SKM-1 treated with dmso at 0.1 percent for 144 hours (cell line): ENCODE data around the gene FXYD7.
"Not testable (repeated sequence)": the region's sequence is repeated elsewhere in the genome, so short reads cannot be mapped to it uniquely, and the experiment has no call there.

Experiments
- DNase-seq: peaks from one replicate; lab custom pipeline; 2025; ENCODE audit not compliant: unreplicated experiment; lab: John Stamatoyannopoulos, UW

FXYD7 gene

DNA sequence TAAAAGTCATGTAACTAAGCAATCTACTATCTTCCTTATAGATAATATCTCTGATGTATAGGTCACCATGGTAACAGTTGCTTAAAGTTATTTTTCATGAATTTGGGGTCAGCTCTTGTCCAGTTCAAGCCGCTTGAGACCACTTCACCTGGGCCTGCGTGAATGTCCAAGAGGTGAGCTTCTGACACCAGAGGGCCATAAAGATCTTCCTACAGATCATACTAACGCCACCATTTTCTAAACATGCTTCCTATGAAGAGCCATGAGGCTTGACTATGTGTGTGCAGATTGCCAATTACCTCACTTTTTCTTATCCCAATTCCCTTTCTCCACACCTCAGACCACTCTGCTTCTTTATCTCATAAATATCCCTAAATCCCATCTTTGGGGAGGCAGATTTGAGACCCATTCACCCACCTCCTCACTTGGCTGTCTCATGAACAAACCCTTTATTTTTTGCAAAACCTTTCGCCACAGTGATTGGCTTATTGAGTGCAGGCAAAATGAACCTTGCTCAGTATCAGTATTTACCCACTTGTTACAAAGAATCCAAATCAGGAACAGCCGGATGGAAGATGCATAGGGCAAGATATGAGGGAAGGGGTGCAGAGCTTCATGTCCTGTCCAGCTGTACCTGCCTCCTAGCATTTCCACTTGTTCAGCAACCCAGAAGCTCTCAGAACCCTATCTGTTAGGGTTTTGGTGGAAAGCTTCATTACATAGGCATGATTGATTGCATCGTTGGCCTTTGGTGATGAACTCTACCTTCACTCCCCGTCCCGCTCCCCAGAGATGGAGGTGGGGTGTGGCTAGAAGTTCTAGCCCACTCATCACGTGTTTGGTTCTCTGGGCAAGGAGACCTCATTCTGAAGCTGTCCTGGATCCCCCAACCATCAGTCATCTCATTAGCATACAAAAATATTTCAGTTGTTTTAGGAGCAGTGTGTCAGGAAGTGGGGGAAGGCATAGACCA lies 51.2 kb downstream of the FXYD7 start:
- no peak for DNase-seq

DNA sequence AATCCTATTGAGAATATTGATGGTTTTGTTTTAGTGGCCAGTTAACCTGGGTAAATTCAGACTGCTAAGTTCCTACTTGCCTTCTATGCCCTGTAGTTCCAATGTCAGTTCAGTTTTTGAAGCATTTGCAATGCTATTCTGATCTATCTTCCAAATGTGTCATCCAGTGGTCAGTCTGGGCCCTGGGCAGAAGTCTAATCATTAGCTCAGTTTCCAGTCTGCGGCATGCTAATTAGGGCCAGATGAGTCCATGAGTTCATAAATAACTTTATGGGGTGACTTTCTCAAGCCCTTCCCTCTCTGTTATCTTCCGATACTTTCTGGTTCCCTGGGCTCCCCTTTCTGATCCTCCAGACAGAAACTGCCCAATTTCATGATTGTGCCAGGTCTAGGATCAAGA lies 52.8 kb downstream of the FXYD7 start:
- DNase-seq, result no peak

DNA sequence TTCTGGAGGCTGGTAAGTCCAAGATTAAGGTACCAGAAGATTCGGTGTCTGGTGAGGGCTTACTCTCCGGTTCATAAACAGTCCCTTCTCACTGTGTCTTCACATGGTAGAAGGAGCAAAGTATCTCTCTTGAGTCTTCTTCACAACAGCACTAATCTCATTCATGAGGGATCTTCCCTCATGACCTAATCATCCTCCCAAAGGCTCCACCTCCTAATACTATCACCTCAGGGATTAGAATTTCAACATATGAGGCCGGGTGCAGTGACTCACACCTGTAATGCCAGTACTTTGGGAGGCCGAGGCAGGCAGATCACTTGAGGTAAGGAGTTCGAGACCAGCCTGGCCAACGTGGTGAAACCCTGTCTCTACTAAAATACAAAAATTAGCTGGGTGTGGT lies 53.8 kb downstream of the FXYD7 start:
- DNase-seq, result not testable (repeated sequence)

DNA sequence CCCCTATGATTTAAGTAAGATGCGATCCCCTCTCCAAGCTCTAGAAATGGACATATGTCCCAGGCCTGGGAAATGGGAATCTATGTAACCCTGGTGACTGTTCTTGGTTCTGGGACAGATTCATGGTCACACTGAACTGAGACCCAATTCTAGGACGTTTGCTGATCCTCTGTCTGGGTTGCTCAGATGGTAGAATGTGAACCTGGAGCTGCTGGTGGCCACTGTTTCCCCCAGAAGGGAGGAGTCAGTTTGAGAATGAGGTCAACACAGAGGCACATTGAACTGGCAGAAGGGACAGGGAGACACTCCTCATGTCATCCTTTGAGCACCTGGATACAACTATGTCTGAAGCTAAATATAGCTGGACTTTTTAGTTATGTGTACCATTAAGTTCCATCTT lies 56.4 kb downstream of the FXYD7 start:
- no peak for DNase-seq

GRCh38 chr19:35202722-35203688 lies 60.0 kb downstream of the FXYD7 start:
- no peak for DNase-seq
